IPS-15b (cell line): ENCODE measurements around the gene ZNF506.
A peak's percentile ranks its signal among the peaks of the same experiment; 100 is the strongest.
"Not testable (repeated sequence)": the region's sequence is repeated elsewhere in the genome, so short reads cannot be mapped to it uniquely, and the experiment has no call there.

ENCODE experiments used
- H3K27me3 ChIP-seq: one replicate; pipeline ENCODE4 v1.6.1; 2013; ENCODE audit warnings: low read length; ENCODE audit not compliant: control insufficient read depth, insufficient read depth
- H3K36me3 ChIP-seq: one replicate; pipeline ENCODE4 v1.6.1; 2013; ENCODE audit warnings: low read length; ENCODE audit not compliant: control insufficient read depth, insufficient read depth
- H3K4me1 ChIP-seq: one replicate; pipeline ENCODE4 v1.6.1; 2013; ENCODE audit warnings: mild to moderate bottlenecking, low read length; ENCODE audit not compliant: control insufficient read depth, insufficient read depth
- H3K4me3 ChIP-seq: one replicate; pipeline ENCODE4 v1.5.1; 2013; ENCODE audit warnings: low read depth, low read length
- H3K9ac ChIP-seq: one replicate; pipeline ENCODE4 v1.6.1; 2013; ENCODE audit warnings: low read depth, mild to moderate bottlenecking, low read length
- H3K9me3 ChIP-seq: one replicate; pipeline ENCODE4 v1.6.1; 2013; ENCODE audit warnings: mild to moderate bottlenecking, low read length; ENCODE audit not compliant: control insufficient read depth, insufficient read depth

ZNF506 gene

DNA sequence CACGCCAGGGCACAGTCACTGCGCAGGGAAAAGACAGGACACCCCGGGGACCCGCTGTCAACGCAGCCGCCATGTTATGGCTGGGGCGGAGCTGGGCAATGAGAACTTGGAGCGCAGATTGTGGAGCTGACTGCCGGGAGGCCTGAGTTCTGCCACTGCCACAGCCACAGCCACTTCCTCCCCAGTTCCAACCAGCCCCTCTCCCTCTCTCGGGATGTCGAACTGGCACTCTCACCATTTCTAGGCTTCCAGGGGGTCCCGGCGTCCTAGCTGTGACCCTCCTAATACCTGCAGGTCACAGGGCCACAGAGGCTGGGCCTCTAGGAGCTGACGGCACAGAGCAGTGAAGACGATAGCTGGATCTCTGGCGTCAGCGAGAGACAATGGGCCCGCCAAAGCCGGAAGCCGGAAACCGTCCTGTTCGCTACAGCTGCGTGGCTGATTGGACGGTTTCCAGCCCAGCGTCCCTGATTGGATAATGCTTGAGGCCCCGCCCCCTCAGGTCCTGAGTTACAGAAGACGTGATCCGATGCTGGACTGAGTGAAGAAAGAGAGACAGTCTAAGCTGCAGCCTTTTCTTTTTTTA is at the start of gene ZNF506:
TSS of gene ZNF506 (minus strand) at position 385 of the 586 bp plus-strand sequence. CDS start at position 238, 147 bp downstream.
- H3K27me3 ChIP-seq, result no peaks in the 10 kb centered on the region
- no peaks in the 10 kb centered on the region for H3K4me1 ChIP-seq
- H3K9ac ChIP-seq, result peak within 1 kb of the TSS; percentile 63
- no peaks in the 10 kb centered on the region for H3K9me3 ChIP-seq
- H3K4me3 ChIP-seq, result peak within 1 kb of the TSS; percentile 77
- no peaks in the 10 kb centered on the region for H3K36me3 ChIP-seq

- H3K36me3 ChIP-seq, H3K4me3 ChIP-seq, H3K4me1 ChIP-seq, H3K9ac ChIP-seq, H3K27me3 ChIP-seq, H3K9me3 ChIP-seq: not testable (repeated sequence)
These were observed 48.5 kb upstream of the ZNF506 start for GRCh38 chr19:19870086-19870485.

DNA sequence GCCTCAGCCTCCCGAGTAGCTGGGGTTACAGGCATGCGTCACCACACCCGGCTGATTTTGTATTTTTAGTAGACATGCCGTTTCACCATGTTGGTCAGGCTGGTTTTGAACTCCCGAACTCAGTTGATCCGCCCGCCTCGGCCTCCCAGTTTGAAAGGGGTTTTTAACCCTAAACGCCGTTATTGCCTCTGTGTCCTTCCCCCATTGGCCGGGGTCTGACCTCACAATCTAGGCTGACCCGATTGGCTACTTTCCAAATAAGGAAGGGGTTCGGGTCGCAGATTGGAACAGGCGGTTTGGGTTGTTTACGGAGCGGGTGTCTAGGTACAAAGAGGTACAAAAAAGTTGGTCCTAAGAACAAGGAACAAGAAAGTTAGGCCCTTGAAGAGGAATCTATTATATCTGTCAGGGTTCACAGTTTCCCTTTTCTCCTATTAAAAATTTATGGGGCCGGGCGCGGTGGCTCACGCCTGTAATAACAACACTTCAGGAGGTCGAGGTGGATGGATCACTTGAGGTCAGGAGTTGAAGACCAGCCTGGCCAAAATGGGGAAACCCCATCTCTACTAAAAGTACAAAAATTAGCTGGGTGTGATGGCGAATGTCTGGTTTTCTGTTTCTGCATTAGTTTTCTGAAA is 45.2 kb upstream of the ZNF506 start:
- no peaks in the 10 kb centered on the region for H3K36me3 ChIP-seq
- H3K4me3 ChIP-seq, result peak overlapping the region; percentile 96
- H3K9me3 ChIP-seq, result no peaks in the 10 kb centered on the region
- H3K9ac ChIP-seq, result peak overlapping the region; percentile 98
- no peaks in the 10 kb centered on the region for H3K27me3 ChIP-seq
- no peaks in the 10 kb centered on the region for H3K4me1 ChIP-seq

- Histone ChIP-seq H3K36me3 (no peaks in the 10 kb centered on the region), H3K9me3 (no peaks in the 10 kb centered on the region), H3K4me3 (peak within 1 kb of the TSS; percentile 96)
These were observed 44.4 kb upstream of the ZNF506 start, which contains the start of gene ZNF253 for GRCh38 chr19:19865750-19866610. Gene ZNF253 (plus strand): TSS chr19:19865882. CDS start chr19:19865997, 115 bp downstream.

GRCh38 chr19:19860756-19861390 is 39.3 kb upstream of the ZNF506 start:
- Histone ChIP-seq H3K36me3 (no peaks in the 10 kb centered on the region), H3K4me3 (no peak overlapping the region), H3K9me3 (no peaks in the 10 kb centered on the region), H3K9ac (no peak overlapping the region), H3K4me1 (no peaks in the 10 kb centered on the region), H3K27me3 (no peaks in the 10 kb centered on the region)

More at GRCh38 chr19:19865750-19866610, 44.4 kb upstream of the ZNF506 start, which contains the start of gene ZNF253:
- Histone ChIP-seq H3K27me3 (no peaks in the 10 kb centered on the region), H3K4me1 (no peaks in the 10 kb centered on the region), H3K9ac (peak within 1 kb of the TSS; percentile 98)

- no peaks in the 10 kb centered on the region for H3K36me3 ChIP-seq
- no peaks in the 10 kb centered on the region for H3K4me1 ChIP-seq
- peaks cover 4% of the 10 kb centered on the region for H3K9me3 ChIP-seq
- H3K9ac ChIP-seq, result no peak overlapping the region
- no peak overlapping the region for H3K4me3 ChIP-seq
- no peaks in the 10 kb centered on the region for H3K27me3 ChIP-seq
These were observed 37.2 kb upstream of the ZNF506 start for GRCh38 chr19:19858751-19859150.

DNA sequence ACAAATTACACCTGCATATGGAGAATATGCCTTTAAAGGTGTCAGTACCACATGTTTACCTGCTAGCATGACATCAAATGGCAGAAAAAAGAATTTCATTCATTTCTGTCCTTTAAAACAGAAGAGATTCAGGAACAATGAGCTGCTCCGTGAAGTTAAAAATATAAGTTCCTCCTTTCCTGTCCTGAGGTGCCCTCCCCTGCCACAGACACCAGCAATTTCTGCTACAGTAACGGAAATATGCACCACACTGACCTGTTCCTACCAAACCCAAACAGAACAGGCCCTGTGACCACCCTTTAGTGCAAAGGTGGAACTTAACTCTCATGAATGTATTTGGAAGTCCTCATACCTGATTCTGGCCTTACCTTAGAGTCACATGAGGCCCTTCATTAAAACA is 30.2 kb upstream of the ZNF506 start:
- not testable (repeated sequence) for H3K27me3 ChIP-seq, H3K4me3 ChIP-seq, H3K9me3 ChIP-seq, H3K4me1 ChIP-seq, H3K9ac ChIP-seq, H3K36me3 ChIP-seq

DNA sequence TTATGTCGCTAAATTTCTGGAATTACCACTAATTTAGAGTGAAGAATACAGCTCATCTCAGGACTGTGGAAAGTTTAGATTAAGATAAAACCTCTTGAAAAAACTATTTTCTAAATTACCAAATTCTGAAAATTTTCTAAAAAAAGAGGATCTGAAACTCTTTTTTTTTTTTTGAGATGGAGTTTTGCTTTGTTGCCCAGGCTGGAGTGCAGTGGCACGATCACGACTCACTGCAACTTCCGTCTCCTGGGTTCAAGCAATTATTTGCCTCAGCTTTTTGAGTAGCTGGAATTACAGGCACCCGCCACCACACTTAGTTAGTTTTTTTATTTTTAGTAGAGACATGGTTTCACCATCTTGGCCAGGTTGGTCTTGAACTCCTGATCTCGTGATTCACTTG is 27.5 kb upstream of the ZNF506 start:
- Histone ChIP-seq H3K4me1 (no peaks in the 10 kb centered on the region), H3K9ac (no peak overlapping the region), H3K9me3 (no peaks in the 10 kb centered on the region), H3K36me3 (no peaks in the 10 kb centered on the region), H3K27me3 (no peaks in the 10 kb centered on the region), H3K4me3 (no peak overlapping the region)

DNA sequence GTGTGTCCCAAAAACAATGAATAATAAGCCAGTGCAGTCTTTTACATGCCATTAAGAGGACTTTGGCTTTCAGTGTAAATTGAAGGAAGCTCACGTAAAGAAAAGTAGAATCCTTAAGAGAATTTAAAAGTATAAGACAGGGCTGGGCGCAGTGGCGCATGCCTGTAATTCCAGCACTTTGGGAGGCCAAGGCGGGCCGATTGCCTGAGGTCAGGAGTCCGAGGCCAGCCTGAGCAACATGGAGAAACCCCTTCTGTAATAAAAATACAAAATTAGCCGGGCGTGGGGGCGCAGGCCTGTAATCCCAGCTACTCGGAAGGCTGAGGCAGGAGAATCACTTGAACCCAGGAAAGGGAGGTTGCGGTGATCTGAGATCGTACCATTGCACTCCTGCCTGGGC is 26.2 kb upstream of the ZNF506 start:
- Histone ChIP-seq H3K9me3 (no peaks in the 10 kb centered on the region), H3K9ac (no peak overlapping the region), H3K4me1 (no peaks in the 10 kb centered on the region), H3K4me3 (no peak overlapping the region), H3K36me3 (no peaks in the 10 kb centered on the region), H3K27me3 (no peaks in the 10 kb centered on the region)

GRCh38 chr19:19835560-19836038 is 14.0 kb upstream of the ZNF506 start:
- H3K9me3 ChIP-seq, result peaks cover 20% of the 10 kb centered on the region
- H3K9ac ChIP-seq, result no peak overlapping the region
- H3K4me3 ChIP-seq, result no peak overlapping the region
- H3K36me3 ChIP-seq, result no peaks in the 10 kb centered on the region
- no peaks in the 10 kb centered on the region for H3K27me3 ChIP-seq
- H3K4me1 ChIP-seq, result no peaks in the 10 kb centered on the region

- peaks cover 10% of the 10 kb centered on the region for H3K9me3 ChIP-seq
These were observed 5.3 kb upstream of the ZNF506 start for GRCh38 chr19:19826875-19827274.

More at GRCh38 chr19:19826875-19827274, 5.3 kb upstream of the ZNF506 start:
- Histone ChIP-seq H3K36me3 (no peaks in the 10 kb centered on the region), H3K27me3 (no peaks in the 10 kb centered on the region), H3K4me1 (no peaks in the 10 kb centered on the region), H3K4me3 (no peak overlapping the region), H3K9ac (no peak overlapping the region)
